VCaP (cell line): ENCODE results near the gene STAC.
"Not testable (repeated sequence)": the region's sequence is repeated elsewhere in the genome, so short reads cannot be mapped to it uniquely, and the experiment has no call there.

Source experiments
- H3K27ac ChIP-seq: fragments of 450-650 bp; 2 replicates; pipeline ENCODE4 v1.5.1; 2017
- TF ChIP-seq, protein P1 (sequence below): fragments of 450-650 bp; conservative IDR thresholded peaks from 2 replicates; pipeline ENCODE4 v1.5.1; 2017; ENCODE audit warnings: mild to moderate bottlenecking, moderate library complexity

The STAC gene

GRCh38 chr3:36455406-36455805 is 75.1 kb downstream of the STAC start:
- TF ChIP-seq, protein P1, sequence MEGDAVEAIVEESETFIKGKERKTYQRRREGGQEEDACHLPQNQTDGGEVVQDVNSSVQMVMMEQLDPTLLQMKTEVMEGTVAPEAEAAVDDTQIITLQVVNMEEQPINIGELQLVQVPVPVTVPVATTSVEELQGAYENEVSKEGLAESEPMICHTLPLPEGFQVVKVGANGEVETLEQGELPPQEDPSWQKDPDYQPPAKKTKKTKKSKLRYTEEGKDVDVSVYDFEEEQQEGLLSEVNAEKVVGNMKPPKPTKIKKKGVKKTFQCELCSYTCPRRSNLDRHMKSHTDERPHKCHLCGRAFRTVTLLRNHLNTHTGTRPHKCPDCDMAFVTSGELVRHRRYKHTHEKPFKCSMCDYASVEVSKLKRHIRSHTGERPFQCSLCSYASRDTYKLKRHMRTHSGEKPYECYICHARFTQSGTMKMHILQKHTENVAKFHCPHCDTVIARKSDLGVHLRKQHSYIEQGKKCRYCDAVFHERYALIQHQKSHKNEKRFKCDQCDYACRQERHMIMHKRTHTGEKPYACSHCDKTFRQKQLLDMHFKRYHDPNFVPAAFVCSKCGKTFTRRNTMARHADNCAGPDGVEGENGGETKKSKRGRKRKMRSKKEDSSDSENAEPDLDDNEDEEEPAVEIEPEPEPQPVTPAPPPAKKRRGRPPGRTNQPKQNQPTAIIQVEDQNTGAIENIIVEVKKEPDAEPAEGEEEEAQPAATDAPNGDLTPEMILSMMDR: no peak
- no peak overlapping the region for H3K27ac ChIP-seq

- no peak overlapping the region for H3K27ac ChIP-seq
- TF ChIP-seq, protein P1: no peak
Measured at GRCh38 chr3:36456784-36457183, 76.5 kb downstream of the STAC start.

GRCh38 chr3:36457667-36458066 is 77.4 kb downstream of the STAC start:
- H3K27ac ChIP-seq: no peak overlapping the region
- TF ChIP-seq, protein P1: no peak

DNA sequence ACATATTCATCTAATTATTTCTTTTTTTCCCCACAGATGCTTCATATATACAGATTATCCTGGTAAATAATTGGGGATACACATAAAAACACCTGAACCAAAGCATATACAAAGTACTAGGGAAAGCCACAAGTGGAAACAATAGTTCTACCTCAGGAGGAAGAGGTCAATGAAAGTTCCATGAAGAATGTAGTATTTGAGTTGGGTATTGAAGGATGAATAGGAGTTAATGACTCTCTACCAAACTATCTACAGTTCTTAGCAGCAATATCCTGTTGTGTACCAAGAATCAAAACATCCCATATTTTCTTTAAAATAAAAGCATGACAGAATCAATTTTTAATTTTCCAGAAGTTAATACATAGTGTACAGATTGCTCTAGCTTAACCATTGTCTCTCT is 78.9 kb downstream of the STAC start:
- TF ChIP-seq, protein P1: no peak
- no peak overlapping the region for H3K27ac ChIP-seq

DNA sequence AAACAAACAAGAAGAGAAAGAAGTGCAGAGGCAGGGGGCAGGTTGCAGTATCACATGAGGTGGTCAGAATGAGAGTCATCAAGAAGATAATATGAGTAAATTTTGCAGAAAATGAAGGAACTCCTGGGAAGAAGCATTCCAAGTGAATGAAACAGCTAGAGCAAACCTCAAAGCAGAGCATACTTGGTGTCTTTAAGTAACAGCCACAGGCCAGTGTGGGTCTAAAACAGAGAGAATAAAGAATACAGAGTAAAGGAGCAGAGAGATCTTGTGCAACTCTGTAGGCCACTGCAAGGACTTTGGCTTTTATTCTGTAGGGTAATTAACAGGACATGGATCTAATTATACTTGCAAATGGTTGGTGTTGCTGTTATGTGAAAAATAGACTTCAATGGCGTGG is 81.3 kb downstream of the STAC start:
- TF ChIP-seq, protein P1: no peak
- no peak overlapping the region for H3K27ac ChIP-seq

GRCh38 chr3:36472045-36472444 is 91.7 kb downstream of the STAC start:
- not testable (repeated sequence) for H3K27ac ChIP-seq

DNA sequence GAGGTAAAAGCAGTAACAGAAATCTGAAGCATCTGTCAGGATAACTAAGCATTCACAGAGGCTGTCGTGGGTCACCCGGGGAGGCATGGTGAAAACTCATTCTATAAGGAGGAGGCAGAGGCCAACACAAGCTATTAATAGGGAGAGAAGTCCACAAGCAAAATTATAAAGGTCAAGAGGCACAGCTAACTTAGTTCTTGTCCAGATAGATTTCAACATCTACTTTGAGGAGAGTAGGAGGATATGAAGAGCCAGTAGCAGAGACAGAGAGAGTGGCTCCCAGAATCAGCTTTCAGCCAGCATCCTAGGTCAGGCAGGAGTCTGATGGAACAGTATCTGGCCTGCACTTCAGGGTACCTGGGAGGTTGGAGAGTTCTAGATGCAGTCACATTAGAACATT is 95.3 kb downstream of the STAC start:
- no peak overlapping the region for H3K27ac ChIP-seq
- TF ChIP-seq, protein P1: no peak

GRCh38 chr3:36476286-36476942 is 96.1 kb downstream of the STAC start:
- H3K27ac ChIP-seq: peak overlapping the region; percentile 22; the same call in 1 of the 2 replicates
- TF ChIP-seq, protein P1: no peak
